Measurements from ENCODE around the gene IFNA10. TPM values are rescaled to one million over a fixed set of nuclear protein-coding genes. Genes with fewer than 3 reads are reported as not detected.

IFNA10 gene
- not detected in 2 replicates for total RNA-seq

DNA sequence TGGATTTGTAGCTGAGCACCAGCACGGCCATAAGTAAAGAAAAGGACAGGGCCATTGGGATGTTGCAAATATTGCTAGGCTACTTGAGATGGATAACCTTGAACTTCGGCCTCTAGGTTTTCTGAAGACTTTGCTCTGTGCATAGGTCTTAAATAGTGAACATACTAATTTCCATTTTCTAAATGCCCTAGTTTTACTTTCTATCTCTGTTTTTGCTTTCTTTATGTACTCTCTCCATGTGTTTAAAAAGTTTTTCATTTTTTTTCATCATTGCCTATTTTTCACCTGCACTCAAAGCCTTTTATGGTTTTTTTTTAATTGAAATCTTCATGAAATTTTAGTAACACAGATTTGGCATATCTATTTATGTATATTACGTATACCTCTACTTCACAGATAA is at the start of gene IFNA10:
Gene IFNA10 (minus strand): TSS at position 101 of the 400 bp plus-strand sequence. CDS start 46 bp downstream, at position 55.

DNA sequence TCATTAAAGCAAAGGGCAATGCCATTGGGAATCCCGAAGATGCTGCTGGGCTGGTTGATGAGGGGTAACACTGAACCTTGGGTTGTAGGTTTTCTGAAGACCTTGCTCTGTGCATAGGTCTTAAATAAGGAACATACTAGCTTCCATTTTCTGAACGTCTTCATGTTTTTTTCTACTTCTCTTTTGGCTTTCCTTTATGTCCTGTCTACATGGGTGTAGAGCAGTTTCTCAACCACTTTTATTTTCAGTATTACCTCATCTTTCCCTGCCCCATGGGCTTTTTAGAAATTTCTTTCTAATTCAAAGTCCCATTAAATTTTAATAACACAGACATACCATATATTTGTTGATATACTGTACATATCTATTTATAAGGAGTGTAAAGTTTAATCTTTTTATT is 33.0 kb upstream of the IFNA10 start, which contains the start of gene IFNA14:
Gene IFNA14 (minus strand): TSS at position 95 of the 400 bp plus-strand sequence. CDS start 70 bp downstream, at position 25.

DNA sequence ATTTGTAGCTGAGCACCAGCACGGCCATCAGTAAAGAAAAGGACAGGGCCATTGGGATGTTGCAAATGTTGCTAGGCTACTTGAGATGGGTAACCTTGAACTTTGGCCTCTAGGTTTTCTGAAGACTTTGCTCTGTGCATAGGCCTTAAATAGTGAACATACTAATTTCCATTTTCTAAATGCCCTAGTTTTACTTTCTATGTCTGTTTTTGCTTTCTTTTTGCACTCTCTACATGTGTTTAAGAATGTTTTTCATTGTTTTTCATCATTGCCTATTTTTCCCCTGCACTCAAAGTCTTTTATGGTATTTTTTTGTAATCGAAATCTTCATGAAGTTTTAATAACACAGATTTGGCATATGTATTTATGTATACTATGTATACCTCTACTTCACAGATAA is 21.2 kb upstream of the IFNA10 start, which contains the start of gene IFNA17:
Gene IFNA17 (minus strand): TSS at position 101 of the 400 bp plus-strand sequence. CDS start 49 bp downstream, at position 52.

DNA sequence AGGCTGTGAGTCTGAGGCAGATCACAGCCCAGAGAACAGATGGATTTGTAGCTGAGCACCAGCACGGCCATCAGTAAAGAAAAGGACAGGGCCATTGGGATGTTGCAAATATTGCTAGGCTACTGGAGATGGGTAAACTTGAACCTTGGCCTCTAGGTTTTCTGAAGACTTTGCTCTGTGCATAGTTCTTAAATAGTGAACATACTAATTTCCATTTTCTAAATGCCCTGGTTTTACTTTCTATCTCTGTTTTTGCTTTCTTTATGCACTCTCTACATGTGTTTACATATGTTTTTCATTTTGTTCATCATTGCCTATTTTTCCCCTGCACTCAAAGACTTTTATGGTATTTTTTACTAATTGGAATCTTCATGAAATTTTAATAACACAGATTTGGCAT is 10.3 kb upstream of the IFNA10 start, which contains the start of gene IFNA16:
Gene IFNA16 (minus strand): TSS at position 101 of the 400 bp plus-strand sequence. CDS start 6 bp downstream, at position 95.

DNA sequence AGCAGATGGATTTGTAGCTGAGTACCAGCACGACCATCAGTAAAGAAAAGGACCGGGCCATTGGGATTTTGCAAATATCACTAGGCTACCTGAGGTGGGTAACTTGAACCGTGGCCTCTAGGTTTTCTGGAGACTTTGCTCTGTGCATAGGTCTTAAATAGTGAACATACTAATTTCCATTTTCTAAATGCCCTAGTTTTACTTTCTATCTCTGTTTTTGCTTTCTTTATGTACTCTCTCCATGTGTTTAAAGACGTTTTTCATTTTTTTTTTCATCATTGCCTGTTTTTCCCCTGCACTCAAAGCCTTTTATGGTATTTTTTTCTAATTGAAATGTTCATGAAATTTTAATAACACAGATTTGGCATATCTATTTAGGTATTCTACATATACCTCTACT is 4.8 kb downstream of the IFNA10 start, which contains the start of gene IFNA7:
Gene IFNA7 (minus strand): TSS at position 101 of the 400 bp plus-strand sequence. CDS start 40 bp downstream, at position 61.

DNA sequence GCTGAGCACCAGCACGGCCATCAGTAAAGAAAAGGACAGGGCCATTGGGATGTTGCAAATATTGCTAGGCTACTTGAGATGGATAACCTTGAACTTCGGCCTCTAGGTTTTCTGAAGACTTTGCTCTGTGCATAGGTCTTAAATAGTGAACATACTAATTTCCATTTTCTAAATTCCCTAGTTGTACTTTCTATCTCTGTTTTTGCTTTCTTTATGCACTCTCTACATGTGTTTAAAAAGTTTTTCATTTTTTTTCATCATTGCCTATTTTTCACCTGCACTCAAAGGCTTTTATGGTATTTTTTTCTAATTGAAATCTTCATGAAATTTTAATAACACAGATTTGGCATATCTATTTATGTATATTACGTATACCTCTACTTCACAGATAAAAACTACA is 19.5 kb downstream of the IFNA10 start, which contains the start of gene IFNA4:
Gene IFNA4 (minus strand): TSS at position 101 of the 400 bp plus-strand sequence. CDS start 56 bp downstream, at position 45.

DNA sequence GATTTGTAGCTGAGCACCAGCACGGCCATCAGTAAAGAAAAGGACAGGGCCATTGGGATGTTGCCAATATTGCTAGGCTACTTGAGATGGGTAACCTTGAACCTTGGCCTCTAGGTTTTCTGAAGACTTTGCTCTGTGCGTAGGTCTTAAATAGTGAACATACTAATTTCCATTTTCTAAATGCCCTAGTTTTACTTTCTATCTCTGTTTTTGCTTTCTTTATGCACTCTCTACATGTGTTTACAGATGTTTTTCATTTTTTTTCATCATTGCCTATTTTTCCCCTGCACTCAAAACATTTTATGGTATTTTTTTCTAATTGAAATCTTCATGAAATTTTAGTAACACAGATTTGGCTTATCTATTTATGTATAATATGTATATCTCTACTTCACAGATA is 40.4 kb downstream of the IFNA10 start, which contains the start of gene IFNA21:
Gene IFNA21 (minus strand): TSS at position 101 of the 400 bp plus-strand sequence. CDS start 48 bp downstream, at position 53.

Other genes starting within 250 kb of the IFNA10 start
- 2.0 and 5.0 TPM in 2 replicates for gene HACD4, start 175.5 kb downstream of the IFNA10 start, total RNA-seq
- gene IFNB1, start 129.2 kb downstream of the IFNA10 start, total RNA-seq = not detected in 2 replicates
- not detected in 2 replicates for gene IFNW1, start 65.3 kb downstream of the IFNA10 start, total RNA-seq
- gene IFNA21, start 40.5 kb downstream of the IFNA10 start, total RNA-seq = not detected in 2 replicates
- not detected in 2 replicates for gene IFNA4, start 19.6 kb downstream of the IFNA10 start, total RNA-seq
- gene IFNA7, start 4.9 kb downstream of the IFNA10 start, total RNA-seq = not detected in 2 replicates
- not detected in 2 replicates for gene IFNA16, start 10.2 kb upstream of the IFNA10 start, total RNA-seq
- not detected in 2 replicates for gene IFNA17, start 21.1 kb upstream of the IFNA10 start, total RNA-seq
- not detected in 2 replicates for gene IFNA14, start 32.9 kb upstream of the IFNA10 start, total RNA-seq
- gene IFNA5, start 98.2 kb upstream of the IFNA10 start, total RNA-seq = not detected in 2 replicates
- gene KLHL9, start 128.3 kb upstream of the IFNA10 start, total RNA-seq = 37.7 and 49.3 TPM in 2 replicates
- not detected in 2 replicates for gene IFNA6, start 143.7 kb upstream of the IFNA10 start, total RNA-seq
- not detected in 2 replicates for gene IFNA13, start 160.9 kb upstream of the IFNA10 start, total RNA-seq
- not detected in 2 replicates for gene IFNA2, start 178.3 kb upstream of the IFNA10 start, total RNA-seq
- not detected in 2 replicates for gene IFNA8, start 202.0 kb upstream of the IFNA10 start, total RNA-seq
- not detected in 2 replicates for gene IFNA1, start 233.3 kb upstream of the IFNA10 start, total RNA-seq

Data from smooth muscle cell of the pulmonary artery (primary cell).